Testis (tissue), 2 donors: ENCODE results near the gene CCDC73.

Experiments
- POLR2A ChIP-seq: fragments of 450-650 bp; IDR thresholded peaks from one replicate; pipeline ENCODE4 v1.6.1; 2017; ENCODE audit warnings: antibody characterized with exemption, mild to moderate bottlenecking, moderate library complexity
- TF ChIP-seq, protein P1 (sequence below), 3 experiments: fragments of 450-650 bp in 2 of 3; fragments of 200-600 bp in 1 of 3; sonication (generic) in 1 of 3; IDR thresholded peaks; one replicate each; pipeline ENCODE4 v1.5.1; 2016 to 2019; ENCODE audit warnings: antibody characterized with exemption in 3 of 3, mild to moderate bottlenecking in 2 of 3, moderate library complexity in 1 of 3

GRCh38 chr11:32751381-32751780 lies 43.1 kb downstream of the CCDC73 start:
- TF ChIP-seq, protein P1, sequence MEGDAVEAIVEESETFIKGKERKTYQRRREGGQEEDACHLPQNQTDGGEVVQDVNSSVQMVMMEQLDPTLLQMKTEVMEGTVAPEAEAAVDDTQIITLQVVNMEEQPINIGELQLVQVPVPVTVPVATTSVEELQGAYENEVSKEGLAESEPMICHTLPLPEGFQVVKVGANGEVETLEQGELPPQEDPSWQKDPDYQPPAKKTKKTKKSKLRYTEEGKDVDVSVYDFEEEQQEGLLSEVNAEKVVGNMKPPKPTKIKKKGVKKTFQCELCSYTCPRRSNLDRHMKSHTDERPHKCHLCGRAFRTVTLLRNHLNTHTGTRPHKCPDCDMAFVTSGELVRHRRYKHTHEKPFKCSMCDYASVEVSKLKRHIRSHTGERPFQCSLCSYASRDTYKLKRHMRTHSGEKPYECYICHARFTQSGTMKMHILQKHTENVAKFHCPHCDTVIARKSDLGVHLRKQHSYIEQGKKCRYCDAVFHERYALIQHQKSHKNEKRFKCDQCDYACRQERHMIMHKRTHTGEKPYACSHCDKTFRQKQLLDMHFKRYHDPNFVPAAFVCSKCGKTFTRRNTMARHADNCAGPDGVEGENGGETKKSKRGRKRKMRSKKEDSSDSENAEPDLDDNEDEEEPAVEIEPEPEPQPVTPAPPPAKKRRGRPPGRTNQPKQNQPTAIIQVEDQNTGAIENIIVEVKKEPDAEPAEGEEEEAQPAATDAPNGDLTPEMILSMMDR (IDR thresholded peaks at IDR 0.05): no peak
- TF ChIP-seq POLR2A: no peak
